ENCODE results near the gene LARGE1. TPM values are rescaled to one million over a fixed set of nuclear protein-coding genes. Genes with fewer than 3 reads are reported as not detected.

The LARGE1 gene
- total RNA-seq, 1 experiment from 2014 or later = 1.5 TPM

GRCh38 chr22:33919391-33920196 lies 682 bp downstream of the LARGE1 start (continued):
- TF ChIP-seq YY1 (IDR thresholded peaks at IDR 0.05; ENCODE audit: extremely low read depth, insufficient replicate concordance, low read depth, low read length) (no peak), JUND (IDR thresholded peaks at IDR 0.05) (no peak), POLR2AphosphoS5 (IDR thresholded peaks at IDR 0.05; ENCODE audit: low read depth, low read length) (no peak), FOSL1 (IDR thresholded peaks at IDR 0.05; ENCODE audit: low read depth) (no peak), ZNF274 (IDR thresholded peaks at IDR 0.05; ENCODE audit: low read depth, low read length) (no peak), TCF7L2 (IDR thresholded peaks at IDR 0.05; ENCODE audit: borderline replicate concordance, extremely low read depth, insufficient read depth, insufficient read length) (no peak), ZBTB33 (IDR thresholded peaks at IDR 0.05; ENCODE audit: extremely low read depth, insufficient replicate concordance, low read length) (no peak), SP1 (IDR thresholded peaks at IDR 0.05; ENCODE audit: low read depth) (no peak), POLR2A (IDR thresholded peaks at IDR 0.05; ENCODE audit: borderline replicate concordance, extremely low read depth, insufficient read depth, insufficient read length) (no peak)

- Histone ChIP-seq H2AFZ (ENCODE audit: low read depth, low read length, poor library complexity, severe bottlenecking) (no peak overlapping the region), H3K4me3 (replicated peaks in 1 of 2; ENCODE audit: low read depth in 1 of 2, low read length in 2 of 2) (no peak overlapping the region), H3K9me2 (ENCODE audit: insufficient read depth) (no peaks in the 10 kb centered on the region), H3K79me2 (ENCODE audit: insufficient read depth, low read length) (no peaks in the 10 kb centered on the region), H3K4me2 (ENCODE audit: low read length) (no peak overlapping the region), H3K36me3 (ENCODE audit: control insufficient read depth in 1 of 2, insufficient read depth in 2 of 2, low read length in 2 of 2) (no peaks in the 10 kb centered on the region; a peak in 1 of 4 replicates), H3K9me3 (ENCODE audit: control insufficient read depth in 1 of 2, insufficient read depth in 1 of 2, low read depth in 1 of 2, low read length in 2 of 2) (no peaks in the 10 kb centered on the region), H3K27ac (ENCODE audit: low read depth, low read length) (no peak overlapping the region), H4K20me1 (ENCODE audit: insufficient read depth) (no peaks in the 10 kb centered on the region; the same call in 1 of the 2 replicates), H3K4me1 (ENCODE audit: control insufficient read depth in 1 of 2, insufficient read depth in 2 of 2, low read length in 2 of 2) (peaks cover 0 to 7% of the 10 kb centered on the region in 2 experiments; a peak in 1 of 4 replicates), H3K27me3 (ENCODE audit: insufficient read depth, low read length) (0 out of 2 replicates have a peak, but pooled peaks cover 6% of the 10 kb centered on the region), H3K9ac (ENCODE audit: low read length) (no peak overlapping the region)
- DNase-seq (ENCODE audit: low read depth, low spot score) = no peak
- TF ChIP-seq TCF7L2 (IDR thresholded peaks at IDR 0.05; ENCODE audit: borderline replicate concordance, extremely low read depth, insufficient read depth, insufficient read length) (no peak), FOSL1 (IDR thresholded peaks at IDR 0.05; ENCODE audit: low read depth) (no peak), CBX3 (IDR thresholded peaks at IDR 0.05; ENCODE audit: low read depth) (no peak), POLR2A (IDR thresholded peaks at IDR 0.05; ENCODE audit: borderline replicate concordance, extremely low read depth, insufficient read depth, insufficient read length) (no peak), SIN3A (IDR thresholded peaks at IDR 0.05; ENCODE audit: low read depth) (no peak), JUND (IDR thresholded peaks at IDR 0.05) (no peak), ZFX (IDR thresholded peaks at IDR 0.05) (no peak), REST (IDR thresholded peaks at IDR 0.05; ENCODE audit: low read depth) (no peak), EGR1 (IDR thresholded peaks at IDR 0.05; ENCODE audit: low read depth) (no peak), YY1 (IDR thresholded peaks at IDR 0.05; ENCODE audit: extremely low read depth, insufficient replicate concordance, low read depth, low read length) (no peak), ATF3 (IDR thresholded peaks at IDR 0.05) (no peak), RAD21 (IDR thresholded peaks at IDR 0.05; ENCODE audit: low read depth) (no peak), SP1 (IDR thresholded peaks at IDR 0.05; ENCODE audit: low read depth) (no peak)
- intact Hi-C loops (cut with micrococcal nuclease) = no loop called here
- RAD21 ChIA-PET (ENCODE audit: low non-redundant PET in 1 of 2, low total read pairs in 2 of 2, uncharacterized antibody in 2 of 2, unreplicated experiment in 2 of 2) = no interaction called here
- ATAC-seq = no peak
- POLR2A ChIA-PET = no interaction called here
- CTCF ChIA-PET = no interaction called here
- BruUV-seq (replicated peaks) = no TSS peak
These were observed 1.5 kb downstream of the LARGE1 start for GRCh38 chr22:33918676-33919365.
